Measurements from ENCODE around the gene NCL.

Gene NCL

GRCh38 chr2:231460073-231460835, 4.0 kb downstream of the NCL start:
- no peak overlapping the region for H3K4me3 ChIP-seq (ENCODE audit: low read length in 2 of 2)
- no peak overlapping the region for H3K9ac ChIP-seq (ENCODE audit: low read depth in 1 of 2, low read length in 2 of 2)
- no peaks in the 10 kb centered on the region for H3K9me3 ChIP-seq (ENCODE audit: control insufficient read depth in 2 of 2, low read length in 2 of 2)
- H3K4me1 ChIP-seq (ENCODE audit: control insufficient read depth in 2 of 2, insufficient read depth in 2 of 2, low read length in 2 of 2) = peaks cover 14 to 15% of the 10 kb centered on the region in 2 donors
- peaks cover 73 to 77% of the 10 kb centered on the region in 2 donors for H3K36me3 ChIP-seq (ENCODE audit: control insufficient read depth in 2 of 2, insufficient read depth in 2 of 2, low read length in 2 of 2)
- H3K27ac ChIP-seq (ENCODE audit: low read depth in 2 of 2, low read length in 2 of 2) = no peak overlapping the region
- H3K27me3 ChIP-seq (ENCODE audit: control insufficient read depth in 2 of 2, insufficient read depth in 2 of 2, low read length in 2 of 2) = no peaks in the 10 kb centered on the region

GRCh38 chr2:231458368-231458767, 5.9 kb downstream of the NCL start:
- H3K36me3 ChIP-seq (ENCODE audit: control insufficient read depth in 2 of 2, insufficient read depth in 2 of 2, low read length in 2 of 2) = peaks cover 90 to 95% of the 10 kb centered on the region in 2 donors
- no peak overlapping the region for H3K4me3 ChIP-seq (ENCODE audit: low read length in 2 of 2)
- H3K9ac ChIP-seq (ENCODE audit: low read depth in 1 of 2, low read length in 2 of 2) = no peak overlapping the region
- H3K9me3 ChIP-seq (ENCODE audit: control insufficient read depth in 2 of 2, low read length in 2 of 2) = no peaks in the 10 kb centered on the region
- no peaks in the 10 kb centered on the region for H3K27me3 ChIP-seq (ENCODE audit: control insufficient read depth in 2 of 2, insufficient read depth in 2 of 2, low read length in 2 of 2)
- H3K4me1 ChIP-seq (ENCODE audit: control insufficient read depth in 2 of 2, insufficient read depth in 2 of 2, low read length in 2 of 2) = peaks cover 10% of the 10 kb centered on the region in 2 donors
- no peak overlapping the region for H3K27ac ChIP-seq (ENCODE audit: low read depth in 2 of 2, low read length in 2 of 2)

- H3K9me3 ChIP-seq (ENCODE audit: control insufficient read depth in 2 of 2, low read length in 2 of 2) = no peaks in the 10 kb centered on the region
- H3K4me1 ChIP-seq (ENCODE audit: control insufficient read depth in 2 of 2, insufficient read depth in 2 of 2, low read length in 2 of 2) = no peaks in the 10 kb centered on the region
- H3K9ac ChIP-seq (ENCODE audit: low read depth in 1 of 2, low read length in 2 of 2) = no peak overlapping the region
- no peak overlapping the region for H3K4me3 ChIP-seq (ENCODE audit: low read length in 2 of 2)
- no peaks in the 10 kb centered on the region for H3K27me3 ChIP-seq (ENCODE audit: control insufficient read depth in 2 of 2, insufficient read depth in 2 of 2, low read length in 2 of 2)
- peaks cover 89 to 90% of the 10 kb centered on the region in 2 donors for H3K36me3 ChIP-seq (ENCODE audit: control insufficient read depth in 2 of 2, insufficient read depth in 2 of 2, low read length in 2 of 2)
- no peak overlapping the region for H3K27ac ChIP-seq (ENCODE audit: low read depth in 2 of 2, low read length in 2 of 2)
Observed at GRCh38 chr2:231457101-231457500, 7.2 kb downstream of the NCL start.

GRCh38 chr2:231456295-231457004, 7.8 kb downstream of the NCL start:
- Histone ChIP-seq H3K9me3 (ENCODE audit: control insufficient read depth in 2 of 2, low read length in 2 of 2) (no peaks in the 10 kb centered on the region), H3K27me3 (ENCODE audit: control insufficient read depth in 2 of 2, insufficient read depth in 2 of 2, low read length in 2 of 2) (no peaks in the 10 kb centered on the region), H3K4me3 (ENCODE audit: low read length in 2 of 2) (no peak overlapping the region), H3K27ac (ENCODE audit: low read depth in 2 of 2, low read length in 2 of 2) (no peak overlapping the region), H3K9ac (ENCODE audit: low read depth in 1 of 2, low read length in 2 of 2) (no peak overlapping the region), H3K4me1 (ENCODE audit: control insufficient read depth in 2 of 2, insufficient read depth in 2 of 2, low read length in 2 of 2) (no peaks in the 10 kb centered on the region), H3K36me3 (ENCODE audit: control insufficient read depth in 2 of 2, insufficient read depth in 2 of 2, low read length in 2 of 2) (peaks cover 83 to 84% of the 10 kb centered on the region in 2 donors)

- H3K27me3 ChIP-seq (ENCODE audit: control insufficient read depth in 2 of 2, insufficient read depth in 2 of 2, low read length in 2 of 2) = no peaks in the 10 kb centered on the region
- no peaks in the 10 kb centered on the region for H3K4me1 ChIP-seq (ENCODE audit: control insufficient read depth in 2 of 2, insufficient read depth in 2 of 2, low read length in 2 of 2)
- no peak overlapping the region for H3K4me3 ChIP-seq (ENCODE audit: low read length in 2 of 2)
- peaks cover 78 to 80% of the 10 kb centered on the region in 2 donors for H3K36me3 ChIP-seq (ENCODE audit: control insufficient read depth in 2 of 2, insufficient read depth in 2 of 2, low read length in 2 of 2)
- no peaks in the 10 kb centered on the region for H3K9me3 ChIP-seq (ENCODE audit: control insufficient read depth in 2 of 2, low read length in 2 of 2)
- H3K27ac ChIP-seq (ENCODE audit: low read depth in 2 of 2, low read length in 2 of 2) = no peak overlapping the region
- no peak overlapping the region for H3K9ac ChIP-seq (ENCODE audit: low read depth in 1 of 2, low read length in 2 of 2)
Observed at GRCh38 chr2:231455890-231456289, 8.4 kb downstream of the NCL start.

- Histone ChIP-seq H3K27ac (ENCODE audit: low read depth in 2 of 2, low read length in 2 of 2) (no peak overlapping the region), H3K4me1 (ENCODE audit: control insufficient read depth in 2 of 2, insufficient read depth in 2 of 2, low read length in 2 of 2) (no peaks in the 10 kb centered on the region), H3K9me3 (ENCODE audit: control insufficient read depth in 2 of 2, low read length in 2 of 2) (no peaks in the 10 kb centered on the region), H3K36me3 (ENCODE audit: control insufficient read depth in 2 of 2, insufficient read depth in 2 of 2, low read length in 2 of 2) (peaks cover 72 to 73% of the 10 kb centered on the region in 2 donors), H3K9ac (ENCODE audit: low read depth in 1 of 2, low read length in 2 of 2) (no peak overlapping the region), H3K4me3 (ENCODE audit: low read length in 2 of 2) (no peak overlapping the region), H3K27me3 (ENCODE audit: control insufficient read depth in 2 of 2, insufficient read depth in 2 of 2, low read length in 2 of 2) (no peaks in the 10 kb centered on the region)
Observed at GRCh38 chr2:231455222-231455621, 9.1 kb downstream of the NCL start.

- Histone ChIP-seq H3K36me3 (ENCODE audit: control insufficient read depth in 2 of 2, insufficient read depth in 2 of 2, low read length in 2 of 2) (peaks cover 64 to 65% of the 10 kb centered on the region in 2 donors), H3K27ac (ENCODE audit: low read depth in 2 of 2, low read length in 2 of 2) (no peak overlapping the region), H3K9me3 (ENCODE audit: control insufficient read depth in 2 of 2, low read length in 2 of 2) (no peaks in the 10 kb centered on the region), H3K27me3 (ENCODE audit: control insufficient read depth in 2 of 2, insufficient read depth in 2 of 2, low read length in 2 of 2) (no peaks in the 10 kb centered on the region), H3K4me3 (ENCODE audit: low read length in 2 of 2) (no peak overlapping the region), H3K9ac (ENCODE audit: low read depth in 1 of 2, low read length in 2 of 2) (no peak overlapping the region), H3K4me1 (ENCODE audit: control insufficient read depth in 2 of 2, insufficient read depth in 2 of 2, low read length in 2 of 2) (no peaks in the 10 kb centered on the region)
Observed at GRCh38 chr2:231454361-231454791, 9.9 kb downstream of the NCL start.

GRCh38 chr2:231452799-231453508, 11.3 kb downstream of the NCL start:
- Histone ChIP-seq H3K27me3 (ENCODE audit: control insufficient read depth in 2 of 2, insufficient read depth in 2 of 2, low read length in 2 of 2) (no peaks in the 10 kb centered on the region), H3K36me3 (ENCODE audit: control insufficient read depth in 2 of 2, insufficient read depth in 2 of 2, low read length in 2 of 2) (peaks cover 50 to 51% of the 10 kb centered on the region in 2 donors), H3K27ac (ENCODE audit: low read depth in 2 of 2, low read length in 2 of 2) (no peak overlapping the region), H3K4me3 (ENCODE audit: low read length in 2 of 2) (no peak overlapping the region), H3K9ac (ENCODE audit: low read depth in 1 of 2, low read length in 2 of 2) (no peak overlapping the region), H3K9me3 (ENCODE audit: control insufficient read depth in 2 of 2, low read length in 2 of 2) (no peaks in the 10 kb centered on the region), H3K4me1 (ENCODE audit: control insufficient read depth in 2 of 2, insufficient read depth in 2 of 2, low read length in 2 of 2) (no peaks in the 10 kb centered on the region)

- Histone ChIP-seq H3K4me3 (ENCODE audit: low read length in 2 of 2) (no peak overlapping the region), H3K9me3 (ENCODE audit: control insufficient read depth in 2 of 2, low read length in 2 of 2) (no peaks in the 10 kb centered on the region), H3K36me3 (ENCODE audit: control insufficient read depth in 2 of 2, insufficient read depth in 2 of 2, low read length in 2 of 2) (peaks cover 26 to 27% of the 10 kb centered on the region in 2 donors), H3K27ac (ENCODE audit: low read depth in 2 of 2, low read length in 2 of 2) (no peak overlapping the region), H3K9ac (ENCODE audit: low read depth in 1 of 2, low read length in 2 of 2) (no peak overlapping the region), H3K4me1 (ENCODE audit: control insufficient read depth in 2 of 2, insufficient read depth in 2 of 2, low read length in 2 of 2) (no peaks in the 10 kb centered on the region), H3K27me3 (ENCODE audit: control insufficient read depth in 2 of 2, insufficient read depth in 2 of 2, low read length in 2 of 2) (no peaks in the 10 kb centered on the region)
Observed at GRCh38 chr2:231450548-231450989, 13.7 kb downstream of the NCL start.

All from mucosa of rectum (tissue), 2 donors.